Right cardiac atrium (tissue), 5 donors: ENCODE measurements around the gene ICOSLG. TPM values are rescaled to one million over a fixed set of nuclear protein-coding genes. Genes with fewer than 3 reads are reported as not detected.
"Not testable (repeated sequence)": the region's sequence is repeated elsewhere in the genome, so short reads cannot be mapped to it uniquely, and the experiment has no call there.

Source experiments
- ATAC-seq, 2 donors: fragments of 200-7000 bp; cut with Tn5 transposase; one replicate each; pipeline versions ENCODE4 v1.8.0 to v1.9.1; 2020; ENCODE audit warnings: moderate library complexity in 2 of 2, mild to moderate bottlenecking in 1 of 2
- DNase-seq, 3 donors: peaks; one replicate each; pipeline ENCODE4 v3.0.0-alpha.2; 2020
- H3K27ac ChIP-seq: one replicate; pipeline ENCODE4 v1.5.1; 2013; ENCODE audit warnings: mild to moderate bottlenecking, low read length, control low read depth, moderate library complexity
- H3K27me3 ChIP-seq: one replicate; pipeline ENCODE4 v1.6.1; 2013; ENCODE audit not compliant: control insufficient read depth, insufficient read depth
- H3K4me1 ChIP-seq: one replicate; pipeline ENCODE4 v1.6.1; 2013; ENCODE audit warnings: low read length; ENCODE audit not compliant: control insufficient read depth, insufficient read depth
- H3K4me3 ChIP-seq: one replicate; pipeline ENCODE4 v1.5.1; 2013; ENCODE audit warnings: low read length, control low read depth
- H3K9me3 ChIP-seq: one replicate; pipeline ENCODE4 v1.6.1; 2013; ENCODE audit warnings: low read length; ENCODE audit not compliant: control insufficient read depth
- WGBS: extraction: QIAGEN DNeasy Blood & Tissue Kit; methylation state at CpG from one replicate; pipeline ENCODE4 v1.1.7; 2013; 5-methylcytosine and 5-hydroxymethylcytosine counted together
- intact Hi-C, 4 donors: fragments of 100-400 bp; cut with DNase I; formaldehyde crosslinking; loops; one replicate each; pipeline versions ENCODE4 v1.11.0 to v1.14.0; 2022 to 2023
- polyA plus RNA-seq: library from polyadenylated mRNA; stranded (reverse); fragments of 200-250 nt; gene quantifications from one replicate; pipeline ENCODE4 v1.2.3, GENCODE V29; 2013
- total RNA-seq, 4 donors: library from RNA; stranded (reverse); fragmentation: NEBNext Ultra II Directional; extraction: Animal tissue kit (Norgen Biotek cat#: 25700); gene quantifications; one replicate each; pipeline ENCODE4 v1.2.1, GENCODE V29; 2021
- donor health status: healthy with polysubstance abuse.
- donor health status: DM: no; HTN: yes; CAD: no.
- donor health status: DM: no; HTN: no; CAD: no.
- donor health status: DM: no; HTN: yes; CAD: no; lungs with severe emphysema.
- donor health status: DM: yes; HTN: yes; CAD: no.

ICOSLG gene
- total and polyA plus RNA-seq, 5 donors: 0.57 to 4.6 (median 0.93) TPM

GRCh38 chr21:44249204-44250037, 8.7 kb upstream of the ICOSLG start:
- WGBS: no CpG with 5 or more reads among the region's 33 CpGs

GRCh38 chr21:44247904-44248303, 7.2 kb upstream of the ICOSLG start:
- ATAC-seq, intact Hi-C loops, H3K9me3 ChIP-seq, H3K27ac ChIP-seq, H3K27me3 ChIP-seq, H3K4me1 ChIP-seq, DNase-seq, H3K4me3 ChIP-seq: not testable (repeated sequence)
- no CpG with 5 or more reads among the region's 17 CpGs for WGBS

More at GRCh38 chr21:44249204-44250037, 8.7 kb upstream of the ICOSLG start:
- DNase-seq, H3K4me1 ChIP-seq, H3K4me3 ChIP-seq, H3K27me3 ChIP-seq, H3K27ac ChIP-seq, H3K9me3 ChIP-seq, intact Hi-C loops, ATAC-seq: not testable (repeated sequence)

GRCh38 chr21:44243980-44244379, 3.2 kb upstream of the ICOSLG start:
- H3K27ac ChIP-seq, ATAC-seq, H3K27me3 ChIP-seq, intact Hi-C loops, H3K4me1 ChIP-seq, H3K9me3 ChIP-seq, H3K4me3 ChIP-seq, DNase-seq: not testable (repeated sequence)
- no CpG with 5 or more reads among the region's 15 CpGs for WGBS

GRCh38 chr21:44241281-44241680, 538 bp upstream of the ICOSLG start:
- WGBS: no CpG with 5 or more reads among the region's 27 CpGs
- H3K4me3 ChIP-seq, H3K27me3 ChIP-seq, intact Hi-C loops, H3K9me3 ChIP-seq, H3K27ac ChIP-seq, DNase-seq, H3K4me1 ChIP-seq: not testable (repeated sequence)
- ATAC-seq: peak; percentile 59 to 63

GRCh38 chr21:44240353-44240752, 390 bp downstream of the ICOSLG start:
- intact Hi-C loops, H3K4me1 ChIP-seq, H3K27me3 ChIP-seq, DNase-seq, H3K4me3 ChIP-seq, H3K9me3 ChIP-seq, H3K27ac ChIP-seq: not testable (repeated sequence)
- peak; percentile 25 to 64 for ATAC-seq
- no CpG with 5 or more reads among the region's 46 CpGs for WGBS

GRCh38 chr21:44229561-44229960, 11.2 kb downstream of the ICOSLG start:
- ATAC-seq: not testable (repeated sequence)
- peak in 1 of 3 donors; percentile 5 for DNase-seq

GRCh38 chr21:44228109-44228508, 12.6 kb downstream of the ICOSLG start:
- H3K27me3 ChIP-seq, H3K9me3 ChIP-seq, H3K4me1 ChIP-seq, H3K4me3 ChIP-seq, DNase-seq, intact Hi-C loops, ATAC-seq, H3K27ac ChIP-seq: not testable (repeated sequence)
- no CpG with 5 or more reads among the region's 13 CpGs for WGBS

More at GRCh38 chr21:44229561-44229960, 11.2 kb downstream of the ICOSLG start:
- H3K9me3 ChIP-seq, H3K4me3 ChIP-seq, H3K27ac ChIP-seq, H3K27me3 ChIP-seq, intact Hi-C loops, H3K4me1 ChIP-seq: not testable (repeated sequence)
- WGBS: no CpG with 5 or more reads among the region's 22 CpGs

GRCh38 chr21:44227614-44228013, 13.1 kb downstream of the ICOSLG start:
- DNase-seq: peak in 1 of 3 donors; percentile 2
- no CpG with 5 or more reads among the region's 9 CpGs for WGBS
- ATAC-seq, H3K9me3 ChIP-seq, H3K4me3 ChIP-seq, H3K4me1 ChIP-seq, H3K27ac ChIP-seq, intact Hi-C loops, H3K27me3 ChIP-seq: not testable (repeated sequence)

GRCh38 chr21:44225605-44226004, 15.1 kb downstream of the ICOSLG start:
- ATAC-seq, DNase-seq, H3K4me3 ChIP-seq, H3K9me3 ChIP-seq, intact Hi-C loops, H3K4me1 ChIP-seq, H3K27me3 ChIP-seq, H3K27ac ChIP-seq: not testable (repeated sequence)
- WGBS: no CpG with 5 or more reads among the region's 6 CpGs

- ATAC-seq: peak in 1 of 2 donors; percentile 36
- no CpG with 5 or more reads among the region's 5 CpGs for WGBS
These were observed 17.4 kb downstream of the ICOSLG start for GRCh38 chr21:44223334-44223733.

GRCh38 chr21:44220674-44221073, 20.1 kb downstream of the ICOSLG start:
- ATAC-seq, intact Hi-C loops, H3K27ac ChIP-seq, H3K4me3 ChIP-seq, DNase-seq, H3K9me3 ChIP-seq, H3K4me1 ChIP-seq, H3K27me3 ChIP-seq: not testable (repeated sequence)
- WGBS: no CpG with 5 or more reads among the region's 18 CpGs

More at GRCh38 chr21:44223334-44223733, 17.4 kb downstream of the ICOSLG start:
- H3K4me1 ChIP-seq, H3K27me3 ChIP-seq, H3K9me3 ChIP-seq, intact Hi-C loops, DNase-seq, H3K4me3 ChIP-seq, H3K27ac ChIP-seq: not testable (repeated sequence)
